D721Med (cell line): ENCODE results near the gene SLC2A6.

Experiments used
- DNase-seq: peaks from one replicate; pipeline ENCODE4 v3.0.0; 2011; ENCODE audit warnings: low spot score; ENCODE audit not compliant: insufficient read length
- FAIRE-seq: peaks from 2 replicates; lab custom pipeline; 2011; peaks lifted over from hg19 to GRCh38; lab: Jason Lieb, UNC
- CTCF ChIP-seq: IDR thresholded peaks from 2 replicates; pipeline ENCODE4 v1.5.1; 2012; ENCODE audit warnings: mild to moderate bottlenecking, control low read depth; ENCODE audit not compliant: insufficient read depth; ENCODE audit errors: missing control alignments

The SLC2A6 gene

DNA sequence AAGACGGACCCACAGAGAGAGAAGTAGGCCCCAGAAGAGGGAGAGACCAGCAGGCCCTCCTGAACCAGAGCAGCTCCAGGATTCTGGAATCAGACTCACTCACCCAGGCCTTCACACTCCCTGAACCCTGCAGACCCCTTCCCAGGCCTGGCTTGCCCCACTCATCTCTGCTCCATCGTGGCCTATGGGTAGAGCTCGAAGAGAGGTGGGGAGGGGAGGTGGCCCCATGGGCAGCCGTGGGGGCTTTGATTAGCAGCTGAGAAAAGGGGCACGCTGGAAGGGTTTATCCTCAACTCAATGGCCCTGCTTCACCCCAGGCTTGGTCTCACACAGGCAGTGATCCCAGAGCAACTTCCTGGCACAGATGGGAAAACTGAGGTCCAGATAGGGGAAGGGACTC, 45.2 kb upstream of the SLC2A6 start:
- FAIRE-seq (no peak), DNase-seq (no peak)
- TF ChIP-seq CTCF = no peak

GRCh38 chr9:133523106-133523505, 44.2 kb upstream of the SLC2A6 start:
- no peak for TF ChIP-seq CTCF
- FAIRE-seq = no peak
- no peak for DNase-seq

DNA sequence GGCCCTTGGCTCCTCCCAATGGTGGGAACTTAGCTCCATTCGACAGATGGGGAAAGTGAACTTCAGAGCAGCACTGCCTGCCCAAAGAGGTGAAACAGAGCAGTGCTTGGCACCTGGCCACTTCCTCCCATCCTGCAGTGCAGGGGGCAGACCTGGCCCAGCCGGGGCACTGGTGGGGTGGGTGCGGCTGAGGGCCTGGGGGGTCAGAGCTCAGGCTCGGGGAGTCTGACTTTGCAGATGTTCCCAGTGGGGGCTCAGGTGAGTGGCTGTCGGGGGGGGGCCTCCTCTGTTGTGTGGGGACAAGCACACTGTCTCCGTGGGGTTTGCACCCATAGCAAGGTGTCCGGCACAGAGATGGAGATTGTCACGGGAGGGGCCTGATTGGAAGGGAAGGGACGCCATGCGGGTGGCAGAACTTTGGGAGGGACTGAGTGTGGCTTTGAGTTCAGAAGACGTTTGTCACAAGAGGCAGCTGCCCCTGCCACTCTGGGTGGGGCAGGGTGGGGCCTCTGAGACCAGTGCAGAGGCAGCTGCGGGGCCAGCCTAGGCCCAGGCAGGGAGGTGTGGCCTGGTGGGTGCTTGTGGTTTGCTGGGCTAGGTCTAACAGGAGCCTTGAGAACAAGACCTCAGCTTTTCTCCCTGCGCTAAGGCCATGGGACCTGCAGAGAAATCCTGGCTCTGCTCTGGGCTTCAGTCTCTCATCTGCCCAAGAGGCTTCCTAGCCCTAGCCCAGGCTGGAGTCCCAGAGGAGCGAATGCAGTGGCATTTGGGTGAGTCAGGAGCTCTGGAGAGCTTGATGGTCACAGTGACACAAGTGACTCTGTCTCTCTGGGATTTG, 43.4 kb upstream of the SLC2A6 start:
- DNase-seq = no peak
- no peak for TF ChIP-seq CTCF
- no peak for FAIRE-seq

- TF ChIP-seq CTCF = no peak
- no peak for FAIRE-seq
- DNase-seq = no peak
These were observed 42.5 kb upstream of the SLC2A6 start for GRCh38 chr9:133521122-133522072.

- no peak for TF ChIP-seq CTCF
- FAIRE-seq (no peak), DNase-seq (no peak)
These were observed 41.4 kb upstream of the SLC2A6 start for GRCh38 chr9:133520121-133520835.

- no peak for TF ChIP-seq CTCF
- no peak for FAIRE-seq
- no peak for DNase-seq
These were observed 40.8 kb upstream of the SLC2A6 start for GRCh38 chr9:133519693-133520092.
